Left renal pelvis (tissue), 4 donors: ENCODE results near the gene SNUPN. TPM values are rescaled to one million over a fixed set of nuclear protein-coding genes. Genes with fewer than 3 reads are reported as not detected.
"Not testable (repeated sequence)": the region's sequence is repeated elsewhere in the genome, so short reads cannot be mapped to it uniquely, and the experiment has no call there.

Experiments
- DNase-seq, 4 donors: peaks; one replicate each; pipeline ENCODE4 v3.0.0-alpha.2; 2013; ENCODE audit warnings: low read depth in 4 of 4, low spot score in 3 of 4
- polyA plus RNA-seq, 4 donors: library from polyadenylated mRNA; unstranded; fragments of 120-200 nt; gene quantifications; one replicate each; pipeline ENCODE4 v1.2.1, GENCODE V29; 2013; ENCODE audit not compliant: insufficient read length in 4 of 4

SNUPN gene
- polyA plus RNA-seq, 4 donors: 29.7 to 35.6 (median 30.4) TPM

- DNase-seq: no peak
Observed at GRCh38 chr15:75637245-75638009, 11.9 kb upstream of the SNUPN start.

GRCh38 chr15:75636026-75636425, 10.5 kb upstream of the SNUPN start:
- DNase-seq: no peak

- not testable (repeated sequence) for DNase-seq
Observed at GRCh38 chr15:75633922-75634321, 8.4 kb upstream of the SNUPN start.

GRCh38 chr15:75631935-75632334, 6.4 kb upstream of the SNUPN start:
- no peak for DNase-seq

DNA sequence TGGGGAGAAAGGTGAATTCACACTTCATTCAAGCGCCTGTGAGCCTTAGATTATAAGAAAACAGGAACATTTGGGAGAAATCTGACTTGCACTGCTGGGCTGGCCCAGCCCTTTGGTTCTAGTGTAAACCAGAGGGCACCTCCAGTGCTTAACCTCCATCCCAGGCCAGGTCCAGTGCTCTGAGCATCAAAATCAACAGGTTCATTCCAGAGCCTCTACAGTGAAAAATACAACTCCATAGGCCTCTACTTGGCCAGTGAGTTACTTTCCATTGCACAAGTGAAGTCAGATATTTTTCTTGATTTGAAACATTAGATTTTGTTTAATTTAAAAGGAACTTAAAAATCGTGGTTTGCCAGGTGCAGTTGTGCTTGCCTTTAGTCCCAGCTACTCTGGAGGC, 3.0 kb downstream of the SNUPN start:
- DNase-seq: no peak

GRCh38 chr15:75620841-75621391, 4.6 kb downstream of the SNUPN start:
- no peak for DNase-seq

- no peak for DNase-seq
Observed at GRCh38 chr15:75620058-75620820, 5.3 kb downstream of the SNUPN start.

DNA sequence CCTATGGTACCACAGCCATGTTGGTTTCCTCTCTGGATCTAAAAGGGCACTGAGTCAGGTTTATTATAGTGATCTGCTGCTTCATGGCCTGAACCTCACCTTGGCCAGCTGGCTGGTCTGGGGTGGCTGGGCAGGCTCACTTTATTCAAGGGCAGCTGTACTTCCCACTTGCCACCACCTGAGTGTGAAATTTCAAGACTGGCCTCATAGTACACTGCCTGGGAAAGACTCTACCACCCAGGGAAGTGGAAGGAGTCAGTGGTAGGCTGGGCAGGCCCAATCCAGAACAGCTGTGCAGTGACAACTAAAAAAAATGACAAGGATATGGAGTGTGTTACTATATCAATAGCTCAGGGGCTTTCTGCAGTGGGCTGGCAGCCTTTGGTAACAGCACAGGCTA, 8.8 kb downstream of the SNUPN start:
- DNase-seq: no peak

DNA sequence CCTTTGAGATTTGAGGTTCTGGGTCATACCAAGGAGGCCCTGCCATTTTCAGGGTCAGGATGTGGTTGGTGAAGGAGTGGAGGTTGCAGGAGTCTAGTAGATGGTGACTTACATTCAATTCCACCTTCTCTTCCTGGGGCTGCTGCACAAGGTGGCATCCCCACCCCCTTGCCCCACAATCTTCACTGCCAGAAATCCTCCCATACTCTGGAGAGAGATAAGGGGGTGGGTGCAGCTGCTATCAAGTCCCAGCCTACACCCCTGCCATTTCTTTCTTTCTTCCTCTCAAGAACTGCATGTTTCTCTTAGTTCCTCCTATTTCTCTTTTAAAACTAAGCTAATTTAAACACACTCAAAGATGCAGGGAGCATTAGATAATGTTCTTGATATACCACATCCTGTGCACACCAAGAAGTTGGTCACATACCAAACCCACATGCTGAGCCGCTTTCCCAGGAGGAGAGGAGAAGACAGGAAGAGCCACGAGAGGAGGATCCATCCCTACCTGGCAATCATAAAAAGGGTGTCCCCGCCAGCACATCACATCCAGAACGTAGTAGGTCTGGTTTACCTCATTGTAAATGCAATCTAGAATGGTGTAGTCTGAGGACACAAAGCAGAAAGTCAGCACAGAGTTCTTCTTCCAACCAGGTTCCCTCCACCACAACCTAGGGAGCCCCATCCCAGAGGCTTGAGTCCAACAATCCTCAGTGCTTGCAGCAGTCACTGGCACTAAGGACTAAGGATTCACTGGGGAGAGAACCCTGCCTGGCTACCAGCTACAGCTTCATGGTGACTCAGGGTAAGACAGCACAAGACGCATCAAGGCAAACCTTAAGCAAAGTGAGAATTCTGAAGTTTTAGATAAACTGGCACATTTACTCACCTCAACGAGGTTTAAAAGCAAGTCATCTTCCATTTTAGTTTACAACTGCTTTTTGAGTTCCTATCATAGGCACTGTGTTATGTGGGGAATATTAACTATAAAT, 18.5 kb downstream of the SNUPN start:
- no peak for DNase-seq

DNA sequence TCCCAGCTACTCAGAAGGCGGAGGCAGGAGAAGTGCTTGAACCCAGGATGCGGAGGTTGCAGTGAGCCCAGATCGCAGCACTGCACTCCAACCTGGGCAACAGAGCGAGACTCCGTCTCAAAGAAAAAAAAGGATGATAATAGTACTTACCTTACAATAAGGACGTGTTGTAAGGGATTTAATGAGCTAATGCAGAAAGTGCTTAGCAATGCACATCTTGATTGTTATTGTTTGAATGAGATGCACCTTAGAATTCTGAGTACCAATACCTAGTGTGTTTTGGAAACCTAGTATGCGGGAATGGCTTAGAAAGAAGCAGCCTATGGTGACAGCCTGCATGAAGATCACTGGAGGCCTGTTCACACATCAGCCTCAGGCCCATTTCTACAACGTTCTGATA, 19.5 kb downstream of the SNUPN start:
- no peak for DNase-seq

GRCh38 chr15:75599401-75599800, 26.1 kb downstream of the SNUPN start:
- DNase-seq: no peak

DNA sequence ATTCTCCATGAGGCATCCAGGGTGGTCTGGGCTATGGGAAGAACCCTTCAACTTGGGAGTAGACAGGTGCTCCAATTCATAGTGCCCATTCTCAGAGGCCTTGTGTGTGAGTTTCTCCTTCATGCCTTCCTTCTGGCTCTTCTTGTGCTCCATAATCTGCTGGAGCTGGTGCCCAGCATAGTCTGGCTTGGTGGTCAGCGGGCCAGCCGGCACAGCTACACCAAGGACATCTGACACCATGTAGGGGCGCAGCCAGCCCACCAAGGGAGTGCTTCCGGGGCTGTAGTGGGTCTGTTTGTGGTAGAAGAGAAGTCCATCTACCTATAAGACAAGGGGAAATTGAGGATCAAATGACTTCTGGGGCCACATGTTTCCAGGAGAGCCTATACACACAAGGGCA, 27.2 kb downstream of the SNUPN start:
- DNase-seq: no peak

- no peak for DNase-seq
Observed at GRCh38 chr15:75597667-75598341, 27.7 kb downstream of the SNUPN start.

DNA sequence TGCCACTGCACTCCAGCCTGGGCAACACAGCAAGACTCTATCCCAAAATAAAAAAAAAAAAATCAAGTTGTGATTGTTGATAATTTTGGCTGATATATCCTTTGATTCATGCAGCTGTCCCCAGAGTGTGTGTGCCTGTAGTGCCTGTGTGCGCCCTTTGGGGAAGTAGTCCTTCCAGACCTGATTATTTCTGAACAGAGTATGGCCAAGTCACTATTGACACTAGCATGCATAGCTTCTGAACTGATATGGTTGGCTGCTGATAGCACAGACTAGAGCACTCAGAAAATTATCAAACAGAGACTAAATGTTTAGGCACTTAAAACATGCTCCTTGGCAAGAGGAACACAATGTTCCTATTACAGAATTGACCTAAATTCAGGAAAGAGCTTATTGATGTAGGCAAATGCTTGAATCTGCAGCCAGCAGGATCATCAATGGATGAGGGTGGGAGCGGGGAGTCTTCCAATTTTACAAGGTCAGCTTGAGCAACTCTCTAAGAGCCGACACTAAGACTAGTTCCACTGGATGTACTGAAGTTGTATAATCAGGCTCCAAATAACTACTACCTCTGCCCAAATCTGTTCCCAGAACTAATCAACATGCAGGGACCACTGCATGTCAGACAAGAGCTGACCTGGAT, 28.7 kb downstream of the SNUPN start:
- DNase-seq: no peak

- DNase-seq: no peak
Observed at GRCh38 chr15:75594276-75594675, 31.2 kb downstream of the SNUPN start.

DNA sequence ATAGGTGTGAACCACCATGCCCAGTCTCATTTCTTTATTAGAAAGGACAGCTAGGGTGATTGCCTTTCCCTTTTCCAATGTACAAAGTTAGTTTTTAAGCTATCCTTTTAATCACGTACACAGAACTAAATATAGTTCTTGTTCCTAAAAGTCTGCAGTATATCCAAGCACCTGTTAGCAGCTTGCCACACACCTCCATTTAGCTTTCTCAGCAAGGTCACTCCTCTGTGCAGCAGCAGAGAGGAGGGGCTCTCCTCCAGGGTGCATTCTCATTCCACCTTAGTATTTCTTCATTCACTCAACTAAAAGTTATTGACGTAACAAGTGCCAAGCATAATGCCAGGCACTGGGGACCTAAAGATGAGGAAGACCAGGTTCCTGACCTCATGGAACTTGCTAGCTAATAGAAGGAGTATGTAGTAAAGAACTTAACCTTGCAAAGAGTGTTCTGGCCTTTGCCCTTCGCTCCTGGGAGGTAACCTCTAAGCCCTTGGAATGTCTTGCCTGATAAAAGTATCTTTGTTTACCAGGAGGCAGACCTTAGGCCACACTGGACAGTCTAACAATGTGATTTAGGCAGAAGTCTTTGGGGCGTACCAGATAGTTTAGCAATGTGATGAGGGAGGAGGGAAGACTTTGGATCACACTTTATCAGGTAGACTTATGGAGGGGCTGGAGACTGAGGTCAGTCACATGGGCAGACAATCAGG, 33.7 kb downstream of the SNUPN start:
- no peak for DNase-seq

DNA sequence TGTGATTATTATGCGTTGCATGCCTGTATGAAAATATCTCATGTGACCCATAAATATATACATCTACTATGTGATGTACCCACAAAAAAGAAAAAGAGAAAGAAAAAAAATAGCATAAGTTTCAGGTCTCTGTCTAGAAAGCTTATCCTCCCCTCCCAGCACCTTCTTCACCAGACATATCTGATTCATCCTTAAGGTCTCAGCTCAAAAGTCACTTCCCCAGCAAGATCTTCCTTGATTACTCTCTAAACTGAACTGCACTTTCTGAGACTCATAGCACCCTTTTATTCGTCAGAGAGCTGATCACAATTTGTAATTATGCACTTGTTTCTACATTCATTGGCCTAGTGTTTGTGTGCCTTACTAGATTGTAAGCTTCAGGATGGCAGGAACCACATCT, 35.3 kb downstream of the SNUPN start:
- no peak for DNase-seq

DNA sequence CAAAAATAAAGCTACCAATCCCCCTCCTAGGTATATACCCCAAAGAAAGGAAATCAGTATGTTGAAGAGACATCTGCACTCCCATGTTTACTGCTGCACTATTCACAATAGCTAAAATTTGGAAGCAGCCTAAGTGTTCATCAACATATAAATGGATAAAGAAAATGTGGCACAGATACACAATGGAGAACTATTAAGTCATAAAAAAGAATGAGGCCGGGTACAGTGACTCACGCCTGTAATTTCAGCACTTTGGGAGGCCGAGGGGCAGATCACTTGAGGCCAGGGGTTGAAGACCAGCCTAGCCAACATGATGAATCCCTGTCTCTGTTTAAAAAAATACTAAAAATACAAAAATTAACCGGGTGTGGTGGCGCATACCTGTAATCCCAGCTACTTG, 36.5 kb downstream of the SNUPN start:
- no peak for DNase-seq

- DNase-seq: not testable (repeated sequence)
Observed at GRCh38 chr15:75586422-75586821, 39.1 kb downstream of the SNUPN start.
